ENCODE results near the gene CACNA1B. TPM values are rescaled to one million over a fixed set of nuclear protein-coding genes. Genes with fewer than 3 reads are reported as not detected.

The CACNA1B gene
- total and polyA plus RNA-seq, 2 of the 13 experiments (the other 11 are each of a cell fraction or from before 2014, with no cell fraction given): under 0.01 to 0.04 TPM

- TF ChIP-seq HMGA1 (CRISPR knock-in tag; conservative IDR thresholded peaks at IDR 0.05) (no peak), ZNF317 (CRISPR knock-in tag; IDR thresholded peaks at IDR 0.05) (no peak), ZNF678 (CRISPR knock-in tag; IDR thresholded peaks at IDR 0.05) (no peak), NRL (CRISPR knock-in tag; IDR thresholded peaks at IDR 0.05; ENCODE audit: borderline replicate concordance) (no peak)
Measured at GRCh38 chr9:138049085-138049778, 171.7 kb downstream of the CACNA1B start (continued).

DNA sequence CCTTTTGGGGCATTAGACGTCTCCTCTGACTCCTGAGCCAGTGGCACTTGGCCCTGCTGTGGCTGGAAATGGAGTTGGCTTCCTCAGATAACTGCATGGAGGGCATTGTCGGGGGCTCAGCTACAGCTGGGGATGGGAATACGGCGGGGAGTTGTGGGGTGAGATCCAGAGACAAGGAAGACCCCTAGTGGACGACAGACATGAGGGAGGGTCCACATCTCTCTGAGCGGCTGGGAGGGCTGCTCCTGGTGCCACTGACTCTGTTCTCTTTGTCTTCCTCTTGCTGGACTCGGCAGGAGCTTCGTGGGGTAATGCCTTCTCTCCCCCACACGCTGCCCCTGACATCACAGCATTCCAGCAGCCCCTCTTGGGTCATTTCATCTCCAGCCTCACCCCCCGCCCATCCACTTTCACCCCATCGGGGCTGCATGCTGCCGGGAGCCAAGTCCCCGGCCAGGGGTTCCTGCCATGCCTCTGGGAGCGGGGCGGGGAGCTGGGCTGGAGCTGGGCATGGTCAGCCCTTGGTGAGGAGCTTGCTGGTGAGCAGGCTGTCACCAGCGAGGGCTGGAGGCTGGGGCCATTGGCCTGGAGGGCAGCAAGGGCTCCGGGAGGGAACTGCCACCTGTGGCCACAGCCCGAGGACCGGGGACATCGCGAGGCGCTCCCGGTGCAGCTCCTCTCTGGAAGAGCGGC, 172.3 kb downstream of the CACNA1B start:
- H3K9me3 ChIP-seq (ENCODE audit: low read length): no peaks in the 10 kb centered on the region
- peaks cover 14 to 56% of the 10 kb centered on the region in 2 experiments; a peak in 4 of 5 replicates for H3K27me3 ChIP-seq (ENCODE audit: control insufficient read depth in 1 of 2, insufficient read depth in 2 of 2, low read length in 2 of 2)
- in situ Hi-C loops (cut with HindIII; ENCODE audit: extremely low pct_ligation_motif_present, low pct_unique_long_range_greater_than_20kb) (no loop called here), intact Hi-C loops (cut with micrococcal nuclease; ENCODE audit: unreplicated experiment) (no loop called here)
- H3K36me3 ChIP-seq (replicated peaks in 1 of 2; ENCODE audit: control insufficient read depth in 1 of 2, insufficient read depth in 2 of 2, low read length in 2 of 2): no peaks in the 10 kb centered on the region
- no peak overlapping the region for H3K9ac ChIP-seq (ENCODE audit: insufficient read depth, low read depth, low read length)
- ATAC-seq: no peak
- ChIA-PET CTCF (ENCODE audit: low intra/inter-chr PET ratio, low total read pairs) (no interaction called here), POLR2A (no interaction called here)
- no peaks in the 10 kb centered on the region for H3K4me1 ChIP-seq (ENCODE audit: insufficient read depth, low read length)
- no peaks in the 10 kb centered on the region for H3K79me2 ChIP-seq (ENCODE audit: insufficient read depth, low read length)
- H2AFZ ChIP-seq (ENCODE audit: low read length): no peak overlapping the region
- H3K27ac ChIP-seq (ENCODE audit: extremely low read length, insufficient read depth, low read length): no peak overlapping the region
- H4K20me1 ChIP-seq (ENCODE audit: insufficient read depth, low read length): no peaks in the 10 kb centered on the region
- H3K4me3 ChIP-seq (replicated peaks in 1 of 3; ENCODE audit: insufficient read depth in 1 of 3, low read depth in 2 of 3, low read length in 3 of 3): no peak overlapping the region
- no peak for FAIRE-seq
- no TSS peak for BruUV-seq (replicated peaks)
- DNase-seq (ENCODE audit: low spot score): no peak
- no peak overlapping the region for H3K4me2 ChIP-seq (ENCODE audit: low read depth, low read length)
- 42% methylated on average over 18 of the region's 24 CpGs for WGBS (ENCODE audit: low lambda C conversion rate)
- TF ChIP-seq CREB1 (IDR thresholded peaks at IDR 0.05): no peak
- TF ChIP-seq CREB1 (CRISPR knock-in tag; IDR thresholded peaks at IDR 0.05): no peak
- TF ChIP-seq SMAD3 (CRISPR knock-in tag; IDR thresholded peaks at IDR 0.05): no peak
- TF ChIP-seq ZNF468 (CRISPR knock-in tag; IDR thresholded peaks at IDR 0.05): no peak
- no peak for TF ChIP-seq KLF6 (CRISPR knock-in tag; IDR thresholded peaks at IDR 0.05)
- no peak for TF ChIP-seq PLRG1 (conservative IDR thresholded peaks at IDR 0.05)
- TF ChIP-seq HDAC6 (IDR thresholded peaks at IDR 0.05; ENCODE audit: low read depth, low read length): no peak
- TF ChIP-seq FOSL1 (CRISPR knock-in tag; IDR thresholded peaks at IDR 0.05; ENCODE audit: borderline replicate concordance): no peak
- TF ChIP-seq, protein P1, sequence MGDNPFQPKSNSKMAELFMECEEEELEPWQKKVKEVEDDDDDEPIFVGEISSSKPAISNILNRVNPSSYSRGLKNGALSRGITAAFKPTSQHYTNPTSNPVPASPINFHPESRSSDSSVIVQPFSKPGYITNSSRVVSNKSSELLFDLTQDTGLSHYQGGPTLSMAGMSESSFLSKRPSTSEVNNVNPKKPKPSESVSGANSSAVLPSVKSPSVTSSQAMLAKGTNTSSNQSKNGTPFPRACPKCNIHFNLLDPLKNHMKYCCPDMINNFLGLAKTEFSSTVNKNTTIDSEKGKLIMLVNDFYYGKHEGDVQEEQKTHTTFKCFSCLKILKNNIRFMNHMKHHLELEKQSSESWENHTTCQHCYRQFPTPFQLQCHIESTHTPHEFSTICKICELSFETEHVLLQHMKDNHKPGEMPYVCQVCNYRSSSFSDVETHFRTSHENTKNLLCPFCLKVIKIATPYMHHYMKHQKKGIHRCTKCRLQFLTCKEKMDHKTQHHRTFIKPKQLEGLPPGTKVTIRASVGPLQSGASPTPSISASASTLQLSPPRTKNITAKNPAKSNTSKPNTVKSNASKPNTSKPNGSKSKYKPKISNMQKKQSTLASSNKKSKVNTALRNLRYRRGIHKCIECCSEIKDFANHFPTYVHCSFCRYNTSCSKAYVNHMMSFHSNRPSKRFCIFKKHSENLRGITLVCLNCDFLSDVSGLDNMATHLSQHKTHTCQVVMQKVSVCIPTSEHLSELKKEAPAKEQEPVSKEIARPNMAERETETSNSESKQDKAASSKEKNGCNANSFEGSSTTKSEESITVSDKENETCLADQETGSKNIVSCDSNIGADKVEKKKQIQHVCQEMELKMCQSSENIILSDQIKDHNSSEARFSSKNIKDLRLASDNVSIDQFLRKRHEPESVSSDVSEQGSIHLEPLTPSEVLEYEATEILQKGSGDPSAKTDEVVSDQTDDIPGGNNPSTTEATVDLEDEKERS (CRISPR knock-in tag; IDR thresholded peaks at IDR 0.05): no peak
- TF ChIP-seq ZNF549 (CRISPR knock-in tag; IDR thresholded peaks at IDR 0.05): no peak
- no peak for TF ChIP-seq ZBTB42 (CRISPR knock-in tag; IDR thresholded peaks at IDR 0.05)
- TF ChIP-seq ZSCAN5A (CRISPR knock-in tag; IDR thresholded peaks at IDR 0.05; ENCODE audit: borderline replicate concordance): no peak
- TF ChIP-seq ZNF788 (CRISPR knock-in tag; IDR thresholded peaks at IDR 0.05; ENCODE audit: borderline replicate concordance): no peak
- TF ChIP-seq CCDC6 (CRISPR knock-in tag; IDR thresholded peaks at IDR 0.05): no peak
- no peak for TF ChIP-seq DNMT3B (CRISPR knock-in tag; conservative IDR thresholded peaks at IDR 0.05)

Measured in HepG2 (cell line).